OCI-M1 (cell line): ENCODE results near the gene DEDD.
A peak's percentile ranks its signal among the peaks of the same experiment; 100 is the strongest.
"Not testable (repeated sequence)": the region's sequence is repeated elsewhere in the genome, so short reads cannot be mapped to it uniquely, and the experiment has no call there.

ENCODE experiments used
- DNase-seq: peaks from one replicate; lab custom pipeline; 2025; lab: John Stamatoyannopoulos, UW

The DEDD gene

DNA sequence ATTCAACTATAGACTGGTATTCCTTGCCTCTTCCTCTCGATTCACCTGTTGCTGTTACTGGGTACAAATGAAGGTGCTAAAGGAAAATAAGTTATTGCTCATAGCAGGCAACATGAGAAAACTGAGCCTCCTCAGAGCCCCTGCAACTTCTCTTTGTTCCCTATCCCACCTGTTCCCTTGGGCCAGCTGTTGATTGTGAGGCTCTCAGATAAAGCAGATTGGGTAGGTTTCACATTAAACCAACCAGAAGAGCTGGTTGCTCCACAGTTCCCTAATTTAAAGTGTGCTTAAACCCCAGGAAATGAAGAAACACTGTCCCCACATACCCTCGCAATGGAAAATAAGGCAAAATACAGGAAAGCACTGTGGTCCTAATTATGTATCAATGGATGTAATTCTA is 4.8 kb downstream of the DEDD start:
- DNase-seq = no peak

DNA sequence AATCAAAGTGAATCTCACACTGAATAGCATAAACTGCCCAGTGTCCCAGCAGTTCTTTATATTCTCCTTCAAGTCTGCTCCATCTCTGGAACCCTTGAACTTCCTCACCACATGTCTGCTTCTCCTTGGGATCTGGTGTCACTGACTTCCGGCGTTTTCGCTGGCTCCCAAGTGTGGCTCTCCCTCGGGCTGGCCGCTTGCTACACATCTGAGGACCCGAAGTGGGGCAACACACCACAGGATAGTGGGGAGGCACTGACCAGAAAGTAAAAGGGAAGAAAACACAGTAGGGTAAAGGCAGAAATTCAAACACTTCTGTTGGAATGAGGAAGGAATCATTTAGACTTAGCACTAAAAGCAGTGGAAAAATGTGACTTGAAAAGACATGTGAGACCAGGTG is 9.5 kb downstream of the DEDD start:
- DNase-seq = no peak

DNA sequence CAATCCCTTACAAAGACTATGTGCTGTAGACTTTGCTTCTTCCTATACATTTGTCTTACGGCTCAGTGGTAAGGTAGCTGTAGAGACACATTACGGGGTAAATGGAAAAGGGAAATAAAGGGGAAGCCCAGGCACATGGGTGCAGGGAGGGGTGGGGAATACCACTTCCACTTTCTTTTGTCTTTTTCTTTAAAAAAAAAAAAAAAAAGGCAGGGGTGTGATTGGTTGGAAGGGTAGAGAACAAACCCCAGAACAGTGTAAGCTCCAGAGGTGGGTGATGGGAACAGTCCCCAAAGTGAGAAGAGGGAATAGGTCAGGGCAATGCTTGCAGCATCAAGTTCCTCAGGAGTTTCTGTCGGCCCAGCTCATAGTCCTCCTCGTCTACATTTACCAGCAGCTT is 10.6 kb downstream of the DEDD start:
- peak; percentile 33 for DNase-seq

DNA sequence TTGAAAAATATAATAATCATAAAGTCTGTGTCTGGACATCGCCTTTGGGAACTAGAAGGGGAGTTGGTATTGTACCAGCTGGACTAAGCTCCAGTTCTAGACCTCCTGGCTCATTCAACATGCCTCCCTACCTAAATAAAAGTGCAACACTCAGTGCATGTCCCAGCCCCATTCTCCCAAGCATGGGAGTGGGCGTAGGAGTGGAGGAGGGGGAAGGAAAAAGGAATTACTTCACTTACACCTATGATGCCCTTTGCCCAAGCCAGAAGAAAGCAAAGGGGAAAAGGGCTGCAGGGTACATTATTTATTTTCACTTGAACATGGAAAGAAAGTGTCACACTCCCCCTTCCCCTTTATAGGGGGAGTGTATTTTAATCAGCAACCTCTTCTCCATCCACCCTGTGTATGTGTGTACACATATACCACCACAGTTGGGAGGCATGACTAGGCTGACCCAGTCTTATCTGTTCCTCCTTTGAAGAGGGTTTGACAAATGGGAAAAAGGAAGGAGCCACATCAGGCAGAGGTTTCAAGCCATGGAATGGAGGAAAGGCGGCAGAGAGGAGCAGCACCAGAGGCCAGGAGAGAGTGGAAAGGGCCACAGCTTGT is 11.3 kb downstream of the DEDD start:
- DNase-seq = peak; percentile 44

DNA sequence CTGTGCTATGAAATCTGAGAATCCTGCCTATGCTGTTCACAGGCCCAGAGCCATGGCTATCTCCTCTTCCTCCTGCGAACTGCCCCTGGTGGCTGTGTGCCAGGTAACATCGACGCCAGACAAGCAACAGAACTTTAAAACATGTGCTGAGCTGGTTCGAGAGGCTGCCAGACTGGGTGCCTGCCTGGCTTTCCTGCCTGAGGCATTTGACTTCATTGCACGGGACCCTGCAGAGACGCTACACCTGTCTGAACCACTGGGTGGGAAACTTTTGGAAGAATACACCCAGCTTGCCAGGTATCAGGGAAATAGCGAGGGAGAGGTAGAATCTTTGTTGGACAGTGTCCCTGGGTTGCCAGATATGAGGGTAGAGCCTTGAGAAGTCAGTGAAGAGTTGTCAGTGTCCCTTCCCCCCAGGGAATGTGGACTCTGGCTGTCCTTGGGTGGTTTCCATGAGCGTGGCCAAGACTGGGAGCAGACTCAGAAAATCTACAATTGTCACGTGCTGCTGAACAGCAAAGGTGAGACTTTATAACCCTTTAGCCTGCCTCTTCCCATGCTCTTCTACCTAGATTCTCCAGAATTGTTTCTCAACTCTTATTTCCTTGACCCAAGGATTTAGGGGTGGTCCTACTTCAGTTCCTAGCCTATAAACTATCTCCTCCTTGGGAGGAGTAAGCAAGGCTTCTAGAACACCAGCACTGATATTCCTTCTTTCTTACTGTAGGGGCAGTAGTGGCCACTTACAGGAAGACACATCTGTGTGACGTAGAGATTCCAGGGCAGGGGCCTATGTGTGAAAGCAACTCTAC is 13.2 kb downstream of the DEDD start:
- DNase-seq = peak; percentile 79

DNA sequence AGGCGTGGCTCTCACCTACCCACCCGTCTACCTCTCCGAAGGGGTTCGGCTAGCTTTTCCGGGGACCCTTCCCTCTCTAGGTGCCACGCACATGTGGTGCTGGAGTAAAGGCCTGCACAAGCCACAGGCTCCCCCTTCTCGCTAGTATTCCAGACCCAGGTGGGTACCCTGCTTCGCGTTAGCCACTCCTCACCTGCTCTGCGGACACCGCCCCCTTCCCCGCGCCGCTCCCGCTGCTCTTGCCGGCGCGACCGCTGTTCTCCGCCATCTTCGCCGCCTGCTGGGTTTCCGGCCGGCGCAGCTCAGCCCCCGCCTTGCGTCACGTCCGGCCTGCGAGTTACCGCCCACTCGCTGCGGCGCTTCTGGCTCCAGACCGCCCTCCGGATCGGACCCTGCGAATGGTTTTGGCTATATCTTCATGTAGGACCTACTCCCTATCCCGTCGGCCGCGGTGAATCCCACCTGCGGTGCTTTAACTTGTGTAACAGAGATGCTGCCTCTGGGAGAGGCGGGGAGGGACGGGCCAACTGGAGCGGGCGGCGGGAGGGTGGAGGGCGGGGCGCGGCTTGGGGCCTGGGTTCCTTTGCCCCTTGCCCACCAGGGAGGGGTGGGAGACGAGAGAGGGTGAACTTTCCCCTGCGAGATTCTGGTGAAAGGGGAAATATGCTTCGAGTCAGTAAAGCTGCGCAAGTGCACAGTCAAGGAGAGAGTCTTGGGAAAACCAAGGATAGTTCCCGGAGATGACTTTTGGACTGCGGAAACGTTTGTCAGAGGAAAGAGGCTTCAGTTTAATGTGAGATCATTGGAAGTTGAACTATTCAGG is 14.5 kb downstream of the DEDD start, which contains the start of the genes NIT1 and PFDN2:
NIT1 (plus strand) TSS at position 347 of the 823 bp plus-strand sequence; CDS start at position 419, 72 bp downstream.
PFDN2 (minus strand) TSS at position 279 of the 823 bp plus-strand sequence; CDS start at position 268, 11 bp downstream.
- peak; percentile 93 for DNase-seq

DNA sequence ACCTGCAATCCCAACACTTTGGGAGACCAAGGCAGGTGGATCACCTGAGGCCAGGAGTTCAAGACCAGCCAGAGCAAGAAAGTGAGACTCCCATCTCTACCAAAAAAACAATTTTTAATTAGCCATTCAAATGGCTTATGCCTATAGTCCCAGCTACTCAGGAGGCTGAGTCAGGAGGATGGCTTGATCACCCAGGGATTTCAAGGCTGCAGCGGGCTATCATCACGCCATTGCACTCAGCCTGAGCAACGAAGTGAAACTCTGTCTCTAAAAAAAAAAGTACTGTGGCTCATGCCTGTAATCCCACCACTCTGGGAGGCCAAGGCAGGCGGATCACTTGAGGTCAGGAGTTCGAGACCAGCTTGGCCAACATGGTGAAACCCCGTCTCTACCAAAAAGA is 16.5 kb downstream of the DEDD start:
- DNase-seq = not testable (repeated sequence)

DNA sequence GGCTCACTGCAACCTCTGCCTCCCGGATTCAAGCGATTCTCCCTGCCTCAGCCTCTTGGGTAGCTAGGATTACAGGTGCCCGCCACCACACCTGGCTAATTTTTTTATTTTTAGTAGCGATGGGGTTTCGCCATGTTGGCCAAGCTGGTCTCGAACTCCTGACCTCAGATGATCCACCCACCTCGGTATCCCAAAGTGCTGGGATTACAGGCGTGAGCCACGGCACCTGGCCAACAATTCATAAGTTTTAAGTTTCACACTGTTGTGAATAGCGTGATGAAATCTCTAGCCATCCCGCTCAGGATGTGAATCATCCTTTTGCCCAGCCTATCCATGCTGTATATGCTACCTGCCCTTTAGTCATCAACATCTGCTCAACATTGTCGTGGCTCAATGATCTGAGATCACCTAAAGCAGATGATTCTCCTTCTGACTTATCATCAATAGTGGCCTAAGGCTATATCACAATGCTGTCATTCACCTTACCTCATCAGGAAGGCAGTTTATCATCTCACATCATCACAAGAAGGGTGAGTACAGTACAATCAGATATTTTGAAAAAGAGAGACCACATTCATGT is 17.2 kb downstream of the DEDD start:
- no peak for DNase-seq

DNA sequence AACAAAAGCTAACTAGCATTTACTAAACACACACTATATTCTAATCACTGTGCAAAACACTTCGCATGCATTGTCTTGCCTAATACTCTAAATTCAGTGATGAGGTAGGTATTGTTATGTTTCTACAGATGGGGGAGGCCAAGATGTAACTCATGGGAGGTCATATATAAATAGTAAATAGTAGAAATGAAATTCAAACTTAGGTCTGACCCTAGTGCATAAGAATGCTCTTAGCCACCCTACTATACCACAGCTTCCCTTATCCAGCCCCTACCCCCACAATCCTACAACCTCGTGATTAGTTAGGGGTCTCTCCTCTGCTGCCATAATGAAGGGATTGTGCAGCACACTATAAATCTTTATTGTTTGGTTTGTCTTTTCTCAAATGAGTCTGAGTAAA is 17.9 kb downstream of the DEDD start:
- DNase-seq = no peak

DNA sequence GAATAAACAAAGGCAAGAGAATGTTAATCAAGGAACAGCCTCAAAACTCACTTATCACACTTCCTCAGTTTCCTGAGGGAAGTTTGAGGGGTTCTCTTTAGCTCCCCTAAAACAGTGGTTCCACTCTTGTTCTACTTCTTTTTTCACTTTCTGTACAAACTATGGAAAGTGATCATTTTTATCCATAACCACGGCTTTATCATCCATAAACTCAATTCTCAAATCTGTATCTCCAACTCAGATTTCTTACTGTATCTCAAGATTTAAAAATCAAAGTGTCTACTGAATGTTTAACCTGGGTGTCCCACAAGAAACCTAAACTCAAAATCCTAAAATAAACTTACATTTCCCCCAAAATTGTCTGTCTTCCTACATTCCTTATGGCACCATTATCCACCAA is 18.6 kb downstream of the DEDD start:
- no peak for DNase-seq

DNA sequence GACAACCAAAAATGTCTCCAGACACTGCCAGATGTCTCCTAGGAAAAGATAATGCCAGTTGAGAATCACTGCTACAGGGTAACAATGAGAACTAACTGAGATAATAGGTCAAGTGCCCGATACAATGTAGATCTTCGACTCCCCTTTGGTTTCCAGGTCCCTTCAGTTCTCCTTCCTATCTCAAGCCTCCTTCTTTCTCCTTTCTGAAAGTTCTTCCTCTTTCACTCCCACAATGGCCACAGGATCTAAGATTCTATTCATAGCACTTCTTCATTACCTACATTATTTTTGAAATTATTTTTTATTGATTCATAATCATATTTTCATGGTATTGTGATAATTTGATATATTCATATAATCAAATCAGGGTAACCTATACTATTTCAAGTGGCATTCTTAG is 20.9 kb downstream of the DEDD start:
- peak; percentile 82 for DNase-seq

DNA sequence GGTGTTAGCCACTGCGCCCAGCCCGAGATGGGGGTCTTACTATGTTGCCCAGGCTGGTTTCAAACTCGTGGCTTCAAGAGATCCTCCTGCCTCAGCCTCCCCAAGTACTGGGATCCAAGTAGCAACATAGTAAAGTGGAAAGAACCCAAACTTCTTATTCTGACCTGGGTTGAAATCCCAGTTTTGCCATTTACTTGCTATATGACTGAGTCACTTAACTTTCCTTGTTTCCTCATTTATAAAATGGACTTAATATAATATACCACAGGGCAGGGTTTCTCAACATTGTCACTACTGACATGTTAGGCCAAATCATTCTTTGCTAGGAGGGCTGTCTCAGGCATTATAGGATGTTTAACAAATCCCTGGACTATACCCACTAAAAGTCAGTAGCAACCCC is 21.4 kb downstream of the DEDD start:
- DNase-seq = no peak

DNA sequence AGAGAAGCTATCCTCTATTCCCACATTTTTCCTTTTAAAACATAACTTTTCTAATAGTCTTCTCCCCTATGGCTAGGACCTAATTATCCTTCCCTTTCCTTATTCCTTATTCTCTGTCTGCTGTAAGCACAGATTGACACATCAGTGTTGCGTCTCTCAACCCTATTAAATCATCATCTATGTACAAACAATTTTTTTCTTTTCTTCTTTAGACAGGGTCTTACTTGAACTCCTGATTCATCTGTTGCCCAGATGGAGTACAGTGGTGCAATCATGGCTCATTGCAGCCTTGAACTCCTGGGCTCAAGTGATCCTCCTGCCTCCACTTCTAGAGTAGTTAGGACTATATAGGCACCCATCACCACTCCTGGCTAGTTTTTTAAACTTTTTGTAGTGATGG is 26.0 kb downstream of the DEDD start:
- DNase-seq = no peak

DNA sequence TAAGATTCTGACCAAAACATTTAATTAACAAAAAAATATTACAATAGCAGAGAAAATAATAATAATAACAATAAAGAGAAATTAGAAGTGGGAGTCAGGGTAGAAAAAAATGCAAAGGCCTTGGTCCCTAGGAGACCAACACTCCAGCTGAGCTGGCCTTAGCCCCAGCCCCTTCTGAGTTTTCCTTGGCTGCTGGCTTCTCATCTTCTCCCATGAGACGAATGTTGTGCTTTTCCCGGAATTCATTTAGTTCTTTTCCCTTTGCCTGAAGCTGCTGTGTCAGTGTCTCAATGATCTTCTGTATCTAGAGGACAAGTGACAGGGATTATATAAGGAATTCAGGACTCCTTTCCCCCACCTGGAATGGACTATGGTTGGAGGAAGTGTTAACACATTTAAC is 31.9 kb downstream of the DEDD start:
- no peak for DNase-seq

DNA sequence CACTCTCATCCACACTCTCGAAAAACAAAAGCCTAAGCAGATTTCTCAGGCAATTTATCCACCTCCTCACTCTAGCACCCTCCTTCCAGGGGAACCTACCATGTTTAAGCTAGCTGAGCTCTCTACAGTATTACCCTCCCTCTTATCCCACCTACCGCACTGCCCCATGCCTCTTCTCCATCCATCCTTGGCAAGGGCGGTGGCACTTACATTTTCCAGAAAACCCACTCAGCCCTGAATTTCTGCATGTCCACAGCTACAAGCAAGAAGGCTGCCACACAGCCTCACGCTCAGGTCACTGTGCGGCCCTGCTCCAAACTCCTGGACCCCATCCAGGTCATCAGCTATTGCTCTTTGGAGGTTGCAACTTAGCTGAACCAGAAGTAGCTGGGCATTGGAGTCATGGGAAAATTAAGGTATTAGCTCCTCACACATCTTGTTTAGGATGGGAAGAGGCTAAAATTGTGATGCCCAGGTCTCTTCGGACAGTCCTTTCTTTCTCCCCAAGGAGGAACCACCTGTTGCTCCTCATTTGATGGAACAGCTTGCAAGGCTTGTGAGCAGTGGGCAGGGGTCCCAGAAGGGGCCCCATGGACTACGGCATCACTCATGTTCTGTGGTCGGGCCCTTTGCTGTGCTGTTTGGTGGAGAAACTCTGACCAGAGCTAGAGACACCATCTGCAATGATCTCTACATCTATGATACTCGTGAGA is 33.2 kb downstream of the DEDD start:
- no peak for DNase-seq

DNA sequence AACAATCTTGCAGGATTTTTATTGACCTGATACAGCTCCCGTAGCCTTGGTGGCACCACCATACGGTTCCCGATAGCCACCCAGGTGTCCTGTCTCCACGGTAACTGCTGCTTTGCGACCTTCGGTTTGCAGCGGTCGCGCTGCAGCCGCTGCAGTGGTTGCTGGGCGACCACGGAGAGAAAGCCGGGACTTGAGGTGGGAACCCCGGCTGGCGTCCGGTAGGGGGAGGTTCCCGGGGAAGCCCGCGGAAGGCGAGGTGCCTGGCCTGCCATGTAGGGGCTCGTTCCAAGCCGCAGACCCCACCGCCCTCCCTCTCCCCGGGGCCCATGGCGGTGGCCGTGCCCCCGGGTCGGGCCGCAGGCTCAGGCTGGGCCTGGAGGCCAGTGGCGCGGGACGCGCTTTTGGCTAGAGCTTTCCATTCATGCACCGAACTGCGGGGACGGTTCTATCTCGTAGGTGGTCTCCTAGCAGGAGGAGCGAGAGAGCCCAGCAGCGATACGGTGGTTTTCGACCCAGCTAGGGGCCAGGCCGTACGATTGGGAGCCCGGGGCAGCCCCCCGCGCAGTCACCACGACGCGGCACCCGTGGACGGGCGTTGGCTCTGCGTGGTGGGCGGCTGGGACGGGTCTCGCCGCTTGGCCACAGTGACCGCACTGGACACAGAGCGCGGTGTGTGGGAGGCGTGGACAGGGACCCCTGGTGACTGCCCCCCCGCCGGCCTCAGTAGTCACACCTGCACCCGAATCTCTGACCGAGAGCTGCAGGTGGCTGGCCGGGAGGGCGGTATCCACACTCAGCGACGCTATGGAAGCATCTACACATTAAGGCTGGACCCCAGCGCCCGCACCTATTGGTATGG is 34.0 kb downstream of the DEDD start, which contains the start of gene KLHDC9:
KLHDC9 (plus strand) TSS at position 152 of the 859 bp plus-strand sequence; CDS start at position 327, 175 bp downstream.
- peak; percentile 61 for DNase-seq

DNA sequence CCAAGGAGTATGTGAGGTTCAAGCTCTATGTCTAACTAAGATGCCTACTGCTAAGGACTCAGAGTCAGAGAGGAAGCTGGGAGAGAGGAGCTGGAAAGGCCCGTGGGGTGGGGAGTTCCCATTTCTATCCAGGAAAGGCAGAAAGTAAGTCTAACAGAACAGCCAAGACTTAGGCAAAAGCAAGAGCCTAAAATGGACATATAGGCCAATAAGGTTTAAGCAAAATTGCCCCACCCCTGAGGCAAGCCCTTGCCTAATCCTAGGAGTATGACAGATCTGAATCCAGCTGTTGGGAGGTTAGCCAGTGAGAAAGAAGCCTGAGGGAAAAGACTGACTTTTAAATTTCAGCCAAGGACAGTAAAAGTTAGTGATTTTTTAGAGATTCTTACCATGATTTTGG is 35.9 kb downstream of the DEDD start:
- no peak for DNase-seq

DNA sequence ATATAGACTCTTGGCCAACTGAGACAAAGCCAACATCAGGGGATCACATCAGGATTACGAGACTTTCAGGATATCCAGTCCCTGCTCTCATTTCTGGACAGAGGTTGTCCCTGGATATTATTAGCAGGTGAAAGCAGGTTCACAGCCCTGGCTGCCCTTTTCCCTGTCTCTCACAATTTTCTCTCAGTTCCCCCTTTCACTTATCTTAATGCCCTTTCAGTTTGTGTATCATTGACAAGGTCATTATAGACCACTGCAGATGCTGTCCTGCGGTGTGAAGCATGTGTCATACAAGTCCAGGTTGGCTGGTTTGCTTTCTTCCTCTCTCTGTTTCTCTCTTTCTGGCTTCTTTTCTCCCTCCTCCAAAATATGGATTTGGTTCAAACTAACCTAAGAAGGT is 36.5 kb downstream of the DEDD start:
- no peak for DNase-seq

DNA sequence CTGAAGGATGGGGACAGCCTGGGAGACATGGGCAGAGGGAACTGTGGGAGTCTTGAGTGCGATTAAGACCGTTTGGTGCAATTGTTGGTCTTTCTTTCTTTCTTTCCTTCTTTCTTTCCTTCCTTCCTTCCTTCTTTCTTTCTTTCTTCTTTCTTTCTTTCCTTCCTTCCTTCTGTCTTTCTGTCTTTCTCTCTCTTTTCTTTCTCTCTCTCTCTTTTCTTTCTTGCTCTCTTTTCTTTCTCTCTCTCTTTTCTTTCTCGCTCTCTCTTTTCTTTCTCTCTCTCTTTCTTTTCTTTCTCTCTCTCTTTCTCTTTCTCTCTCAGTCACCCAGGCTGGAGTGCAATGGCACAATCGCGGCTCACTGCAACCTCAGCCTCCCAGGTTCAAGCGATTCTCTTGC is 37.2 kb downstream of the DEDD start:
- no peak for DNase-seq

DNA sequence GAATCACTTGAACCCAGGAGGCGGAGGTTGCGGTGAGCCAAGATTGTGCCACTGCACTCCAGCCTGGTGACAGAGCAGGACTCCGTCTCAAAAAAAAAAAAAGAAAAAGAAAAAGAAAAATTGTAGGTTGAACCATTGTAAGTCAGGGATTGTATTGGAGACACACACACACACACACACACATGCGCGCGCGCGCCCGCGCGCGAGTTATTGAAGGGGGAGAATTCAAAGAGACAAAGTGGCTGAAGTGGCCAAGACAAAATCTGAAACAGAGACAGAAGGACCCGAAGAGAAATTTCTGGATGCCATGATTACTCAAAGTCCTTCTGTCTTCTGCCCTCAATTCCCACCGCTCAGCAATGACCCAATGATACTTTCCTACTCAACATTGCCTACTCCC is 38.0 kb downstream of the DEDD start:
- DNase-seq = no peak

DNA sequence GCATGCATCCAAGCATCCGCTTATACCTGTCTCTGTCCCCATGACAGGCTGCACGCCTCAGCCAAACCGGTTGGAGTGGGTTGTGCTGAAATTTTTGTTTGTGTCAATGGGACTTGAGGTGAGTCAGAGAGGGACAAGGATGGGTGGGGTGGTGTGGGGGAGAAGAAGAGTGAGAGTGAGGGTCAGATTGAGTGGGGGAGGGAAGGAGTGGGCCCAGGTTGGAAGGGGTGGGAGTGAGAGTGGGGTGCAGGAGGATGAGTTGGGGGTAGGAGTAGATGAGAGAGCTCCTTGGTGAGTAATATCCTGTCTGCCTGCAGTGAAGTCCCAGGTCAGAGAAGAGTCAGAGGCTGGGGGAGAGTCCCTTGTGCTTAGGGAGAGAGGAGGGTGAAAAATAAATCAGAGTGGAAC is 39.8 kb downstream of the DEDD start:
- DNase-seq = no peak
